Keratinocyte (primary cell): Measurements from ENCODE around the gene MCAM. TPM values are rescaled to one million over a fixed set of nuclear protein-coding genes. Genes with fewer than 3 reads are reported as not detected.

Experiments
- DNase-seq: peaks from one replicate; pipeline ENCODE4 v3.0.0-alpha.2; 2011; ENCODE audit warnings: low read depth, missing footprints, low spot score
- FAIRE-seq: peaks from 2 replicates; lab custom pipeline; 2011; peaks lifted over from hg19 to GRCh38; lab: Jason Lieb, UNC
- H2AFZ ChIP-seq: 2 replicates; pipeline ENCODE4 v1.6.0; 2012; ENCODE audit warnings: low read length, control low read depth, inconsistent platforms; ENCODE audit not compliant: control insufficient read depth
- H3K27ac ChIP-seq: 2 replicates; pipeline ENCODE4 v1.5.1; 2011; ENCODE audit warnings: low read length; ENCODE audit not compliant: control insufficient read depth, insufficient read depth
- H3K27me3 ChIP-seq: 3 replicates; pipeline ENCODE4 v1.6.0; 2011; ENCODE audit warnings: low read length; ENCODE audit not compliant: control insufficient read depth, insufficient read depth; ENCODE audit errors: extremely low read depth
- H3K36me3 ChIP-seq, 2 experiments: 2 replicates in 1 of 2; 3 replicates in 1 of 2; pipeline ENCODE4 v1.5.1; 2011; ENCODE audit warnings: low read length in 2 of 2, mild to moderate bottlenecking in 1 of 2; ENCODE audit not compliant: control insufficient read depth in 2 of 2, insufficient read depth in 2 of 2; ENCODE audit errors: extremely low read depth in 1 of 2
- H3K4me1 ChIP-seq: 3 replicates; pipeline ENCODE4 v1.5.1; 2011; ENCODE audit warnings: low read length; ENCODE audit not compliant: control insufficient read depth, insufficient read depth; ENCODE audit errors: extremely low read depth
- H3K4me2 ChIP-seq: 3 replicates; pipeline ENCODE4 v1.6.0; 2011; ENCODE audit warnings: low read depth, low read length; ENCODE audit not compliant: control insufficient read depth, insufficient read depth; ENCODE audit errors: extremely low read depth
- H3K4me3 ChIP-seq, 3 experiments: fragments of 200-600 bp in 1 of 3; sonication (generic) in 1 of 3; 2 replicates in 2 of 3; 3 replicates in 1 of 3; pipeline ENCODE4 v1.5.1; 2011 to 2016; ENCODE audit warnings: low read length in 3 of 3, mild to moderate bottlenecking in 3 of 3, control low read depth in 2 of 3, inconsistent platforms in 1 of 3, low read depth in 1 of 3, mixed read lengths in 1 of 3, mixed run types in 1 of 3, moderate library complexity in 1 of 3; ENCODE audit not compliant: control insufficient read depth in 2 of 3, insufficient read depth in 2 of 3; ENCODE audit errors: extremely low read depth in 1 of 3
- H3K79me2 ChIP-seq: 2 replicates; pipeline ENCODE4 v1.6.0; 2012; ENCODE audit warnings: low read length; ENCODE audit not compliant: control insufficient read depth, insufficient read depth
- H3K9ac ChIP-seq: 3 replicates; pipeline ENCODE4 v1.6.0; 2011; ENCODE audit warnings: low read length; ENCODE audit not compliant: control insufficient read depth, insufficient read depth; ENCODE audit errors: extremely low read depth
- H3K9me1 ChIP-seq: 3 replicates; pipeline ENCODE4 v1.6.0; 2011; ENCODE audit warnings: low read length; ENCODE audit not compliant: control insufficient read depth, insufficient read depth; ENCODE audit errors: extremely low read depth
- H3K9me3 ChIP-seq: 2 replicates; pipeline ENCODE4 v1.5.1; 2012; ENCODE audit warnings: low read depth, low read length; ENCODE audit not compliant: control insufficient read depth
- H4K20me1 ChIP-seq: 3 replicates; pipeline ENCODE4 v1.6.0; 2011; ENCODE audit warnings: low read length; ENCODE audit not compliant: control insufficient read depth, insufficient read depth; ENCODE audit errors: extremely low read depth
- CTCF ChIP-seq, 3 experiments: IDR thresholded peaks in 1 of 3; conservative IDR thresholded peaks in 1 of 3; optimal IDR thresholded peaks in 1 of 3; 2 replicates in 2 of 3; 3 replicates in 1 of 3; pipeline versions ENCODE3 to v1.5.1; 2011; ENCODE audit warnings: low read length in 3 of 3, mild to moderate bottlenecking in 3 of 3, moderate library complexity in 2 of 3, control low read depth in 1 of 3, inconsistent platforms in 1 of 3; ENCODE audit not compliant: insufficient read depth in 2 of 3; ENCODE audit errors: extremely low read depth in 1 of 3
- EZH2 ChIP-seq: IDR thresholded peaks from one replicate; pipeline ENCODE4 v1.6.1; 2012; ENCODE audit warnings: inconsistent platforms, mild to moderate bottlenecking, low read length, moderate library complexity
- dilution Hi-C: fragments of 300-500 bp; cut with MboI; formaldehyde crosslinking; loops from one replicate; pipeline ENCODE4 v1.7.0; 2020; ENCODE audit warnings: low sequenced_read_pairs; ENCODE audit not compliant: extremely low pct_ligation_motif_present
- polyA plus RNA-seq, 5 experiments: library from polyadenylated mRNA; depleted of rRNA in 3 of 5; stranded (reverse) in 3 of 5; stranded (forward) in 1 of 5; unstranded in 1 of 5; fragments of >200 nt; gene quantifications; 1 replicate in 1 of 5; 2 replicates in 3 of 5; 3 replicates in 1 of 5; pipeline versions ENCODE4 v1.2.1 to v1.2.3, GENCODE V29; 2011 to 2012; ENCODE audit warnings: missing spikeins in 2 of 5, low read depth in 1 of 5, low replicate concordance in 1 of 5

Gene MCAM
- polyA plus RNA-seq, 1 donor (not counting 4 experiments of a cell fraction or from before 2014, with no cell fraction given): 8.5 TPM

- H3K4me3 ChIP-seq: no peak overlapping the region
- dilution Hi-C loops: no loop called here
- no peaks in the 10 kb centered on the region for H3K27me3 ChIP-seq
Measured at GRCh38 chr11:119357074-119357473, 40.1 kb upstream of the MCAM start.

GRCh38 chr11:119356349-119357031, 39.6 kb upstream of the MCAM start:
- no peaks in the 10 kb centered on the region for H3K79me2 ChIP-seq
- no peaks in the 10 kb centered on the region for H3K27me3 ChIP-seq
- no peaks in the 10 kb centered on the region for H4K20me1 ChIP-seq
- H3K9me3 ChIP-seq: no peaks in the 10 kb centered on the region
- dilution Hi-C loops: no loop called here
- H3K27ac ChIP-seq: no peak overlapping the region
- peaks cover 26% of the 10 kb centered on the region for H3K4me1 ChIP-seq
- FAIRE-seq (peak; percentile 48), DNase-seq (no peak)
- peak overlapping the region; percentile 80 for H2AFZ ChIP-seq
- no peaks in the 10 kb centered on the region for H3K9me1 ChIP-seq
- H3K9ac ChIP-seq: peak overlapping the region; percentile 73
- H3K4me3 ChIP-seq: peak overlapping the region; percentile 44 to 82 (median 69)
- no peaks in the 10 kb centered on the region for H3K36me3 ChIP-seq
- peak; percentile 67 to 94 (median 86) for TF ChIP-seq CTCF (optimal IDR thresholded peaks at IDR 0.05 in 1 of 3, IDR thresholded peaks at IDR 0.05 in 1 of 3, conservative IDR thresholded peaks at IDR 0.05 in 1 of 3; ENCODE audit: extremely low read depth in 1 of 3, insufficient read depth in 2 of 3, low read length in 3 of 3)
- TF ChIP-seq EZH2: no peak
- H3K4me2 ChIP-seq: peak overlapping the region; percentile 94

More at GRCh38 chr11:119357074-119357473, 40.1 kb upstream of the MCAM start:
- no peak for FAIRE-seq
- H3K36me3 ChIP-seq: no peaks in the 10 kb centered on the region
- H3K9me1 ChIP-seq: no peaks in the 10 kb centered on the region
- no peaks in the 10 kb centered on the region for H3K79me2 ChIP-seq
- H3K27ac ChIP-seq: no peak overlapping the region
- H3K4me2 ChIP-seq: peak overlapping the region; percentile 94
- no peak for DNase-seq
- TF ChIP-seq EZH2 (no peak), CTCF (optimal IDR thresholded peaks at IDR 0.05 in 1 of 3, IDR thresholded peaks at IDR 0.05 in 1 of 3, conservative IDR thresholded peaks at IDR 0.05 in 1 of 3; ENCODE audit: extremely low read depth in 1 of 3, insufficient read depth in 2 of 3, low read length in 3 of 3) (no peak)
- peaks cover 31% of the 10 kb centered on the region for H3K4me1 ChIP-seq
- H3K9ac ChIP-seq: no peak overlapping the region
- H3K9me3 ChIP-seq: no peaks in the 10 kb centered on the region
- no peaks in the 10 kb centered on the region for H4K20me1 ChIP-seq
- H2AFZ ChIP-seq: no peak overlapping the region
